Mesendoderm (in vitro differentiated cells): Measurements from ENCODE around the gene ST6GALNAC4.

ENCODE experiments used
- DNase-seq: peaks from one replicate; pipeline ENCODE4 v3.0.0; 2013
- H2AK5ac ChIP-seq: 2 replicates; pipeline ENCODE4 v1.6.1; 2013; ENCODE audit warnings: low read length, inconsistent platforms
- H2BK120ac ChIP-seq: 2 replicates; pipeline ENCODE4 v1.6.1; 2013; ENCODE audit warnings: low read depth, mild to moderate bottlenecking, low read length, moderate library complexity, mixed read lengths
- H2BK15ac ChIP-seq: replicated peaks from 2 replicates; pipeline ENCODE4 v1.6.1; 2013; ENCODE audit warnings: low read depth, mild to moderate bottlenecking, moderate library complexity
- H2BK5ac ChIP-seq: 2 replicates; pipeline ENCODE4 v1.6.1; 2013; ENCODE audit warnings: low read length, inconsistent platforms
- H3K18ac ChIP-seq: 2 replicates; pipeline ENCODE4 v1.6.1; 2013; ENCODE audit warnings: mild to moderate bottlenecking, low read length, mixed read lengths
- H3K23ac ChIP-seq: one replicate; pipeline ENCODE4 v1.6.1; 2013; ENCODE audit warnings: low read length
- H3K27ac ChIP-seq: 2 replicates; pipeline ENCODE4 v1.5.1; 2013; ENCODE audit warnings: low read depth, mild to moderate bottlenecking, inconsistent platforms, low read length, moderate library complexity
- H3K27me3 ChIP-seq: 2 replicates; pipeline ENCODE4 v1.6.1; 2013; ENCODE audit warnings: low read length, control low read depth, mild to moderate bottlenecking, inconsistent platforms; ENCODE audit not compliant: insufficient read depth, poor library complexity
- H3K36me3 ChIP-seq: 2 replicates; pipeline ENCODE4 v1.6.1; 2013; ENCODE audit warnings: low read length, inconsistent platforms; ENCODE audit not compliant: control insufficient read depth, insufficient read depth
- H3K4ac ChIP-seq: one replicate; pipeline ENCODE4 v1.6.1; 2013; ENCODE audit warnings: low read depth, mild to moderate bottlenecking, low read length, moderate library complexity
- H3K4me1 ChIP-seq: 2 replicates; pipeline ENCODE4 v1.6.1; 2013; ENCODE audit warnings: low read depth, low read length, inconsistent platforms; ENCODE audit not compliant: control insufficient read depth
- H3K4me2 ChIP-seq: 2 replicates; pipeline ENCODE4 v1.6.1; 2013; ENCODE audit warnings: low read length
- H3K4me3 ChIP-seq: 2 replicates; pipeline ENCODE4 v1.5.1; 2013; ENCODE audit warnings: mild to moderate bottlenecking, low read length
- H3K56ac ChIP-seq: one replicate; pipeline ENCODE4 v1.6.1; 2013; ENCODE audit warnings: low read length
- H3K79me1 ChIP-seq: 2 replicates; pipeline ENCODE4 v1.6.1; 2013; ENCODE audit warnings: low read length, inconsistent platforms
- H3K79me2 ChIP-seq: 2 replicates; pipeline ENCODE4 v1.6.1; 2013; ENCODE audit warnings: mild to moderate bottlenecking, low read length; ENCODE audit not compliant: control insufficient read depth, insufficient read depth
- H3K9ac ChIP-seq: 2 replicates; pipeline ENCODE4 v1.6.1; 2013; ENCODE audit warnings: low read length, inconsistent platforms
- H4K5ac ChIP-seq: one replicate; pipeline ENCODE4 v1.6.1; 2013; ENCODE audit warnings: low read length
- H4K8ac ChIP-seq: one replicate; pipeline ENCODE4 v1.6.1; 2013; ENCODE audit warnings: low read depth, mild to moderate bottlenecking, control low read depth, low read length, moderate library complexity
- WGBS: extraction: QIAGEN DNeasy Blood & Tissue Kit; methylation state at CpG from one replicate; pipeline ENCODE4 v1.1.7; 2013; ENCODE audit warnings: low lambda C conversion rate, missing lambda C conversion rate; ENCODE audit not compliant: insufficient coverage; ENCODE audit errors: extremely low coverage; 5-methylcytosine and 5-hydroxymethylcytosine counted together

The ST6GALNAC4 gene

DNA sequence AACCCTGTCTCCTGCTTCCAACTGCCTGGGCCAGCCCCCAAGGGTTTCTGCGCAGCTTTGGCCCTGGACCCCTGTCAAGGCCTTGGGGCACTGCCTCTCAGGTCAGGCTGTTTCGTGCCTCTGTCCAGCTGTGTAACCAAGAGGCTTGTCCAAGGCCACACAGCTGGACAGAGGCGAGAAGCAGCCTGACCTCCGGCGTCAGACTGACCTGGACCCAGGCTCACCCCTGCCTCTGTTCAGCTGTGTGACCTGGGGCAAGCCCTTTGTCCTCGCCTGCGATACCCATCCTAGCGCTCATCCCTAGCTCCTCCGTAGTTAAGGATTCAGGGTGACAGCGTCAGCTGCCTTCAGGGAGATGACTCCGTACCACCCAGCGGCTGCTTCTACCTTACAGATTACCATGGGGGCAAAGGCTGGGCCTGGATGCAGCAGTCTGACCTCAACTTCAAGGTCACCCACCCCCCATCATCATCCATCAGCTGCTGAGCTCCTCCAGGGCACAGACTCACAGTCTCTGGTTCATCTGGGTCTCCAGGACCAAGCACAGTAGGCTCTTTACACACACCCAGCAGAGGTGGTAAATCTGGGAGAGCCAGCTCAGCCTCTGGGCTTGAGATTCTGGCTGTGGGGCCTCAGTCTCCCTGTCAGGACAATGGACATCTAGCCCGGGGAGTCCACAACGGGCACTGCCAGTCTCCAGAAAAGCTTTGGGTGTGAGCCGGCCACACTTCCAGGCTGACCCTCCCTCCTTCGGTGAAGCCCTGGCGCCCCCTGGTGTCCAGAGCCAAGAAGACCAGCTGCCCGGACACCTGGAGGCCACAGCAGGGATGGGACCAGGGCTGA lies 47.3 kb downstream of the ST6GALNAC4 start:
- H3K79me2 ChIP-seq, result no peaks in the 10 kb centered on the region
- peaks cover 2% of the 10 kb centered on the region for H3K36me3 ChIP-seq
- H4K5ac ChIP-seq, result no peak overlapping the region
- H2BK15ac ChIP-seq, result no peak overlapping the region
- H2BK5ac ChIP-seq, result no peak overlapping the region
- no peak overlapping the region for H3K4me2 ChIP-seq
- no peak overlapping the region for H3K23ac ChIP-seq
- H3K27ac ChIP-seq, result no peak overlapping the region
- H3K9ac ChIP-seq, result no peak overlapping the region
- no peak overlapping the region for H2AK5ac ChIP-seq
- H2BK120ac ChIP-seq, result no peak overlapping the region
- WGBS, result no CpG with 5 or more reads among the region's 18 CpGs
- peak; percentile 86 for DNase-seq
- H3K4me3 ChIP-seq, result no peak overlapping the region
- H3K79me1 ChIP-seq, result no peaks in the 10 kb centered on the region
- H4K8ac ChIP-seq, result no peak overlapping the region
- no peaks in the 10 kb centered on the region for H3K27me3 ChIP-seq
- peak overlapping the region; percentile 57 for H3K56ac ChIP-seq
- H3K4me1 ChIP-seq, result no peaks in the 10 kb centered on the region
- H3K18ac ChIP-seq, result no peak overlapping the region
- no peak overlapping the region for H3K4ac ChIP-seq

DNA sequence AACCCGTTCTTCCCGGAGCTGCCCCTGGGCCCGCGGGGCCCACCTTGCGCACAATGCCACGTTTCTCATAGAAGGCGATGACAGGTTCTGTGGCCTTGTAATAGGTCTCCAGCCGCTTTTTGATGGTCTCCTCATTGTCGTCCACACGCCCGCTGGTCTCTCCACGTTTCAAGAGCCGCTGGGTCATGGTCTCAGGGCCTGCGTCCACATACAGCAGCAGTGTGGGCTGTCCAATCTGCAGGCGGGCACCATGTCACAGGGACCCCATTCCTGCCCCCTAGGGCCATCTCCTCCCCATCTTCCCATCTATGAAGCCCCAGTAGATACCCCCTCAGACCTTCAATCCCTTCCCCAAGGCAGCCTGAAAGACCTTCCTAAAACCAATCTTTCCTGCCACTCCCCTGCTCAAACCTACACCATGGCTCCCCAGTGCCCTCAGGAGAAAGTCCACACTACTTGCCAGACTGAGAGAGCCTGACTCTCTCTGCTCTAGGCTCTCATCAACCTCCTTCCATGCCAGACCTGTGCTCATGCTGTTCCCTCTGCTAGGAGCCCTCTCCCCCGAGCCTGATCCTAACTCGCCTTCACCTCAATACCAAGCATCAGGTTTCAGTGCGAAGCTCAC lies 48.5 kb downstream of the ST6GALNAC4 start:
- Histone ChIP-seq H3K27ac (no peak overlapping the region), H3K23ac (no peak overlapping the region), H3K4me1 (no peaks in the 10 kb centered on the region), H3K36me3 (peaks cover 2% of the 10 kb centered on the region), H4K5ac (no peak overlapping the region), H2BK5ac (no peak overlapping the region), H3K56ac (no peak overlapping the region), H3K79me1 (no peaks in the 10 kb centered on the region), H3K4me3 (no peak overlapping the region), H3K9ac (no peak overlapping the region), H3K4me2 (no peak overlapping the region), H2BK120ac (no peak overlapping the region), H2BK15ac (no peak overlapping the region), H3K79me2 (no peaks in the 10 kb centered on the region), H3K18ac (no peak overlapping the region), H3K4ac (no peak overlapping the region), H3K27me3 (no peaks in the 10 kb centered on the region), H4K8ac (no peak overlapping the region), H2AK5ac (no peak overlapping the region)
- no peak for DNase-seq
- no CpG with 5 or more reads among the region's 18 CpGs for WGBS

DNA sequence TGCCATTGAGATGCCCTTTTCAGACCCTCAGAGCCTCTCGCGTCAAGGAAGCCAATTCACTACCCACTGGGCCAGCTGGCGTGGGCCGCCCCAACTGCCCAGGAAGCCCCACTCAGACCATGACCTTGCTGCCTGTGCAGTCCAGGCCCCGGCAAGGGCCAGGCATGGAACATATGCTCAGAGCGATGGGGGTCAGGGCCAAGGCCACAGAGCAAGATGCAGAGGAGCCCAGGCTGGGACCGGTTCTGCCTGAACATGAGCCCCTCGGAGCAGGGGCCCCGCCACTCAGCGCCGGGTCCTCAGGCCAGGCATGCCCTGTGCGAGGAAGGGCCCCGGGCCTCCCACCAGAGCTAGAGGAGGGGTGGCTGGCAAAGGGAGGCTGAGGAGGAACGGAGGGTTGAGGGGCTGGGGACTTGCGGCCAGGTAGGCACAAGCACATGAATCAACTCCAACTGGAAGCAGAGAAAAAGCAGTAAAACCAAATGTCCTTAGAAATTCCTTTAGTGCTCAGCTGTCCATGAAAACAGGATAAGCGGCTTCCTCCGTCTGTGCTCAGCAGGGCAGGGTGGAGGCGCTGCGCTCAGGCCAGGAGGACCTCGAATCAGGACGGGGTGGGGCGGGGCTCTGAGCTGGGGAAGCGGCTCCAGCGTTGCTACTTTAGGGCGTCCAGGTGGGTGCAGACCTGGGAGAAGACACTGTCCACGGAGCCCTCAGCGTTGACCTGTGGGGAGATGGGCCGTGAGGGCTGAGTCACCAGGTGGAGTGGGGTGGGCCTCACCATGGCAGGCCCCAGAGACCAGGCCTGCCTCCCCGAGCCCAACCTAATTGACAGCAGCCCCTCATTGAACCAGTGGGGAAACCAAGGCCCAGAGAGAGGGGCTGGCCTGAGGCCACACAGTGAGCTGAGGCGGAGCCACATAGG lies 49.2 kb downstream of the ST6GALNAC4 start:
- Histone ChIP-seq H3K18ac (no peak overlapping the region), H3K4me2 (no peak overlapping the region), H2AK5ac (no peak overlapping the region), H3K79me1 (no peaks in the 10 kb centered on the region), H3K4me3 (no peak overlapping the region), H3K4ac (no peak overlapping the region), H3K23ac (no peak overlapping the region), H3K79me2 (no peaks in the 10 kb centered on the region), H2BK120ac (no peak overlapping the region), H2BK15ac (no peak overlapping the region), H3K56ac (peak overlapping the region; percentile 60), H4K5ac (no peak overlapping the region), H3K36me3 (peaks cover 2% of the 10 kb centered on the region), H3K27me3 (no peaks in the 10 kb centered on the region), H4K8ac (no peak overlapping the region), H3K27ac (no peak overlapping the region), H2BK5ac (no peak overlapping the region), H3K9ac (no peak overlapping the region), H3K4me1 (no peaks in the 10 kb centered on the region)
- WGBS, result no CpG with 5 or more reads among the region's 30 CpGs
- no peak for DNase-seq

DNA sequence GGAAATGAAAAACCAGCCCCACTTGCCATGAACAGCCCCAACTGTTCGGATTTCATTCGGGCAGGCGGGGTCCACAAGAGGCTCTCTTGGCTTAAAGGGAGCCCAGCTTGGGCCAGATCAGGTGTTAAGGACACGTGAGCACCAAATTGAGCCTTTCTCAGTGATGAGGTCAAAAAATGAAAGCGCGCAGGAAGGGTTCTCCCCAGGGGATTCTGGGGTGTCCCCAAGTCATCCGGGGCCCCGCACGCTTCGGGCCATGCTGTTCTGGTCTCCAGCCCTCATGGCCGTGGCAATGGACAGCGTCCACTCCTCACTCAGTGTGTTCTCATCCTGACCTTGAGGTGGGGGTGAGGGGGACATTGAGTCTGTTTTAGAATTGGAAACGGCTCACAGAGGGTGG lies 50.3 kb downstream of the ST6GALNAC4 start:
- DNase-seq, result no peak
- H2BK120ac ChIP-seq, result no peak overlapping the region
- no peak overlapping the region for H2BK5ac ChIP-seq
- no peak overlapping the region for H3K23ac ChIP-seq
- no peak overlapping the region for H3K27ac ChIP-seq
- H3K79me1 ChIP-seq, result no peaks in the 10 kb centered on the region
- H3K4me2 ChIP-seq, result no peak overlapping the region
- no peak overlapping the region for H3K9ac ChIP-seq
- H4K5ac ChIP-seq, result no peak overlapping the region
- H2BK15ac ChIP-seq, result no peak overlapping the region
- no peak overlapping the region for H3K56ac ChIP-seq
- H3K4me1 ChIP-seq, result no peaks in the 10 kb centered on the region
- WGBS, result no CpG with 5 or more reads among the region's 13 CpGs
- H4K8ac ChIP-seq, result no peak overlapping the region
- peaks cover 2% of the 10 kb centered on the region for H3K36me3 ChIP-seq
- H3K4ac ChIP-seq, result no peak overlapping the region
- no peak overlapping the region for H2AK5ac ChIP-seq
- no peaks in the 10 kb centered on the region for H3K79me2 ChIP-seq
- H3K27me3 ChIP-seq, result no peaks in the 10 kb centered on the region
- H3K18ac ChIP-seq, result no peak overlapping the region
- H3K4me3 ChIP-seq, result no peak overlapping the region

DNA sequence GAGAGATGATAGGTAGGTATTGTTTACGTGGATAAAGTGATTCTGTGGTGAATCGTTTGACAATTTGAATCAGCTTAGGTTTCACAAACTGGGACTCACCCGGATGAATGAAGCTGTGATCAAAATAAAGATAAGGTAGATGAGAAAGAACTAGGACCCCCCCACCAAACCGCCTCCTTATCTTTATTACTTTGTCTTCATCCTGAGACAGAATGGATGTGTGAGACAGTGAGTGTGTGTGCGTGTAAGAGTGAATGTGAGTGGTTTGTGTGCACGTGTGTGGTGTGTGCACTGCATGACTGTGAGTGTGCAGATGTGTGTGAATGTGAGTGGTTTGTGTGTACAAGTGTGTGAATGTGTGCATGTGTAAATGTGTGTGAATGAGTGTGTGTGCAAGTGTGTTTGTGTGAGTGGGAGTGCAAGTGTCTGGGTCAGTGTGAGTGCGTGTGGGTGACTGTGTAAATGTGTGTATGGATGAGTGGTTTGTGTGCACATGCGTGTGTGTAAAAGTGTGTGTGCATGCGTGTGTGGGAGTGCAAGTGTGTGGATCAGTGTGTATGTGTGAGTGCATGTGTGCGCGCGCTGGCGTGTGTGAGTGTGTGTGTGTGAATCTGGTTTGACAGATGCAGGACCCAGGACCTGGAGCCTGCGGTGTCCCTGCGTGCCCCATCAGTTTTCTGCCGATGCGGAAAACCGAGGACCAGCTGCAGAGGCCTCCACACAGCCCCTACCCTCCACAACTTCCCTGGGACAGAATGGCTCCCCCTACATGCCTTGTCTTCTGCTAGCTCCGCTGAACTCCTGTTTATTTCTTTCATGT lies 51.0 kb downstream of the ST6GALNAC4 start:
- no peak overlapping the region for H4K5ac ChIP-seq
- no peak overlapping the region for H2AK5ac ChIP-seq
- no peaks in the 10 kb centered on the region for H3K79me2 ChIP-seq
- no peak overlapping the region for H3K18ac ChIP-seq
- peak overlapping the region; percentile 3 for H3K56ac ChIP-seq
- no peaks in the 10 kb centered on the region for H3K79me1 ChIP-seq
- no peak overlapping the region for H3K9ac ChIP-seq
- no peaks in the 10 kb centered on the region for H3K27me3 ChIP-seq
- H2BK15ac ChIP-seq, result no peak overlapping the region
- H3K23ac ChIP-seq, result no peak overlapping the region
- no peak overlapping the region for H3K4me2 ChIP-seq
- DNase-seq, result no peak
- WGBS, result 100% methylated on average over 1 of the region's 19 CpGs
- H2BK5ac ChIP-seq, result no peak overlapping the region
- H3K4me1 ChIP-seq, result no peaks in the 10 kb centered on the region
- peaks cover under 1% of the 10 kb centered on the region for H3K36me3 ChIP-seq
- H3K27ac ChIP-seq, result no peak overlapping the region
- no peak overlapping the region for H3K4me3 ChIP-seq
- H4K8ac ChIP-seq, result no peak overlapping the region
- H2BK120ac ChIP-seq, result no peak overlapping the region
- no peak overlapping the region for H3K4ac ChIP-seq
